Endothelial cell of umbilical vein (primary cell): ENCODE results near the gene AVPR2. TPM values are rescaled to one million over a fixed set of nuclear protein-coding genes. Genes with fewer than 3 reads are reported as not detected.

ENCODE experiments used
- BruUV-seq: library from RNA; stranded (reverse); fragments of 400-500 nt; replicated peaks from 2 replicates; lab custom pipeline; 2021; lab: Mats Ljungman, UMichigan
- CTCF ChIA-PET: fragments of 300-600, 350-600 bp; sonication (Branson Sonifier 250); formaldehyde crosslinking; loops from one replicate; lab custom pipeline; 2021; ENCODE audit warnings: antibody characterized with exemption, inconsistent platforms; lab: Charles Lee
- POLR2A ChIA-PET: fragments of 300-600, 350-600 bp; sonication (Branson Sonifier 250); formaldehyde crosslinking; loops from one replicate; lab custom pipeline; 2021; ENCODE audit warnings: antibody characterized with exemption, inconsistent platforms; lab: Charles Lee
- DNase-seq: peaks from one replicate; pipeline ENCODE4 v3.0.0-alpha.2; 2011; ENCODE audit warnings: low read depth, low spot score
- FAIRE-seq: peaks from 2 replicates; lab custom pipeline; 2011; peaks lifted over from hg19 to GRCh38; lab: Jason Lieb, UNC
- H2AFZ ChIP-seq: 2 replicates; pipeline ENCODE4 v1.6.0; 2012; ENCODE audit warnings: low read depth, low read length, control low read depth, inconsistent platforms
- H3K27ac ChIP-seq: 2 replicates; pipeline ENCODE4 v1.5.1; 2011; ENCODE audit warnings: low read depth, mild to moderate bottlenecking, control low read depth, low read length, moderate library complexity; ENCODE audit not compliant: insufficient read depth
- H3K27me3 ChIP-seq, 2 experiments: 2 replicates each; pipeline versions ENCODE4 v1.6.0 to v1.6.1; 2011; ENCODE audit warnings: low read length in 2 of 2, mixed read lengths in 1 of 2; ENCODE audit not compliant: control insufficient read depth in 2 of 2, insufficient read depth in 2 of 2
- H3K36me3 ChIP-seq, 2 experiments: 2 replicates in 1 of 2; 3 replicates in 1 of 2; pipeline ENCODE4 v1.5.1; 2011; ENCODE audit warnings: low read length in 2 of 2, mild to moderate bottlenecking in 1 of 2, moderate library complexity in 1 of 2; ENCODE audit not compliant: control insufficient read depth in 2 of 2, insufficient read depth in 2 of 2; ENCODE audit errors: extremely low read depth in 1 of 2
- H3K4me1 ChIP-seq: 3 replicates; pipeline ENCODE4 v1.5.1; 2011; ENCODE audit warnings: mild to moderate bottlenecking, low read length; ENCODE audit not compliant: control insufficient read depth, insufficient read depth; ENCODE audit errors: extremely low read depth
- H3K4me2 ChIP-seq: 2 replicates; pipeline ENCODE4 v1.6.1; 2011; ENCODE audit warnings: low read length, control low read depth, mixed read lengths; ENCODE audit not compliant: insufficient read depth
- H3K4me3 ChIP-seq, 3 experiments: fragments of 200-600 bp in 1 of 3; sonication (generic), shearing (Covaris generic) in 1 of 3; replicated peaks in 1 of 3; 2 replicates each; pipeline ENCODE4 v1.5.1; 2011 to 2016; ENCODE audit warnings: control low read depth in 3 of 3, low read length in 3 of 3, mild to moderate bottlenecking in 2 of 3, inconsistent platforms in 1 of 3, low read depth in 1 of 3, moderate library complexity in 1 of 3; ENCODE audit not compliant: insufficient read depth in 1 of 3
- H3K79me2 ChIP-seq: 2 replicates; pipeline ENCODE4 v1.6.0; 2012; ENCODE audit warnings: low read length, inconsistent platforms; ENCODE audit not compliant: control insufficient read depth, insufficient read depth
- H3K9ac ChIP-seq: replicated peaks from 2 replicates; pipeline ENCODE3; 2011; ENCODE audit warnings: low read length, control low read depth; ENCODE audit not compliant: insufficient read depth; ENCODE audit errors: extremely low read depth
- H3K9me1 ChIP-seq: replicated peaks from 3 replicates; pipeline ENCODE4 v1.6.0; 2011; ENCODE audit warnings: mild to moderate bottlenecking, low read length; ENCODE audit not compliant: control insufficient read depth, insufficient read depth; ENCODE audit errors: extremely low read depth
- H3K9me3 ChIP-seq: replicated peaks from 2 replicates; pipeline ENCODE4 v1.5.1; 2012; ENCODE audit warnings: low read length, inconsistent platforms; ENCODE audit not compliant: control insufficient read depth, insufficient read depth
- H4K20me1 ChIP-seq: replicated peaks from 2 replicates; pipeline ENCODE3; 2011; ENCODE audit warnings: mild to moderate bottlenecking, low read length; ENCODE audit not compliant: control insufficient read depth, insufficient read depth; ENCODE audit errors: extremely low read depth
- CTCF ChIP-seq, 2 donors: IDR thresholded peaks; 1 replicate in 1 of 2; 2 replicates in 1 of 2; pipeline ENCODE4 v1.5.1; 2011; ENCODE audit warnings: low read length in 2 of 2, mild to moderate bottlenecking in 2 of 2, moderate library complexity in 2 of 2, control low read depth in 1 of 2, inconsistent platforms in 1 of 2, low read depth in 1 of 2; ENCODE audit not compliant: insufficient read depth in 1 of 2; ENCODE audit errors: extremely low read depth in 1 of 2
- EZH2 ChIP-seq: IDR thresholded peaks from 2 replicates; pipeline ENCODE4 v1.6.1; 2012; ENCODE audit warnings: borderline replicate concordance, low read depth, mild to moderate bottlenecking, moderate library complexity, low read length, inconsistent platforms; ENCODE audit not compliant: severe bottlenecking
- FOS ChIP-seq: IDR thresholded peaks from 2 replicates; pipeline ENCODE4 v1.6.1; 2011; ENCODE audit warnings: mild to moderate bottlenecking, low read length, moderate library complexity, borderline replicate concordance; ENCODE audit not compliant: insufficient read depth
- GATA2 ChIP-seq: IDR thresholded peaks from 2 replicates; pipeline ENCODE4 v1.7.0; 2011; ENCODE audit warnings: low read depth, mild to moderate bottlenecking, moderate library complexity, mixed read lengths, low read length; ENCODE audit not compliant: insufficient read length, insufficient read depth
- JUN ChIP-seq: IDR thresholded peaks from 2 replicates; pipeline ENCODE4 v1.6.1; 2011; ENCODE audit warnings: borderline replicate concordance, low read depth; ENCODE audit not compliant: insufficient read length, insufficient read depth
- MAX ChIP-seq: IDR thresholded peaks from 2 replicates; pipeline ENCODE4 v1.6.1; 2011; ENCODE audit not compliant: insufficient read depth, insufficient read length
- MYC ChIP-seq: IDR thresholded peaks from one replicate; pipeline ENCODE4 v1.6.1; 2011; ENCODE audit warnings: mild to moderate bottlenecking, low read depth, low read length
- POLR2A ChIP-seq: IDR thresholded peaks from 2 replicates; pipeline ENCODE4 v1.6.1; 2012; ENCODE audit warnings: low read depth, mild to moderate bottlenecking, control low read depth, low read length
- POLR2AphosphoS5 ChIP-seq: IDR thresholded peaks from 2 replicates; pipeline ENCODE4 v1.6.1; 2012; ENCODE audit warnings: low read depth, mild to moderate bottlenecking, control low read depth, low read length, moderate library complexity; ENCODE audit not compliant: insufficient read depth
- dilution Hi-C: fragments of 300-500 bp; cut with MboI; formaldehyde crosslinking; loops from one replicate; pipeline ENCODE4 v1.15.0; 2019; ENCODE audit warnings: low sequenced_read_pairs; ENCODE audit not compliant: extremely low pct_ligation_motif_present
- intact Hi-C: fragments of 100-400 bp; cut with micrococcal nuclease; formaldehyde crosslinking; loops from one replicate; pipeline ENCODE4 v1.10.0; 2022
- polyA plus RNA-seq, 4 experiments: library from polyadenylated mRNA; depleted of rRNA in 3 of 4; stranded (reverse) in 3 of 4; unstranded in 1 of 4; fragments of >200 nt; gene quantifications; 2 replicates each; pipeline versions ENCODE4 v1.2.1 to v1.2.3, GENCODE V29; 2011 to 2012; ENCODE audit warnings: missing spikeins in 1 of 4
- total RNA-seq: library from RNA; stranded (reverse); gene quantifications from 2 replicates; pipeline ENCODE4 v1.2.3, GENCODE V29; 2021

The AVPR2 gene
- total and polyA plus RNA-seq, 2 donors (not counting 3 experiments of a cell fraction or from before 2014, with no cell fraction given), result not detected

- H3K9me3 ChIP-seq, result no peaks in the 10 kb centered on the region
- H3K27me3 ChIP-seq, result no peaks in the 10 kb centered on the region
- intact Hi-C loops, result no loop called here
- no peak overlapping the region for H2AFZ ChIP-seq
- no peak for FAIRE-seq
- no peaks in the 10 kb centered on the region for H3K79me2 ChIP-seq
- BruUV-seq, result no TSS peak
- no peaks in the 10 kb centered on the region for H3K36me3 ChIP-seq
- POLR2A ChIA-PET, result no interaction called here
- CTCF ChIA-PET, result no interaction called here
- H3K27ac ChIP-seq, result no peak overlapping the region
- H3K9ac ChIP-seq, result no peak overlapping the region
- dilution Hi-C loops, result no loop called here
- no peaks in the 10 kb centered on the region for H3K9me1 ChIP-seq
- DNase-seq, result no peak
- TF ChIP-seq EZH2 (no peak), POLR2AphosphoS5 (no peak), MYC (no peak), GATA2 (no peak), POLR2A (no peak), FOS (no peak), MAX (no peak), CTCF (IDR thresholded peaks at IDR 0.05; ENCODE audit: extremely low read depth in 1 of 2, insufficient read depth in 1 of 2, low read depth in 1 of 2, low read length in 2 of 2) (no peak), JUN (no peak)
- H3K4me3 ChIP-seq, result no peak overlapping the region
- no peak overlapping the region for H3K4me2 ChIP-seq
- no peaks in the 10 kb centered on the region for H4K20me1 ChIP-seq
- H3K4me1 ChIP-seq, result no peaks in the 10 kb centered on the region
Observed at GRCh38 chrX:153865685-153866084, 38.8 kb upstream of the AVPR2 start.
